ENCODE data around the gene CCIN.

DNA sequence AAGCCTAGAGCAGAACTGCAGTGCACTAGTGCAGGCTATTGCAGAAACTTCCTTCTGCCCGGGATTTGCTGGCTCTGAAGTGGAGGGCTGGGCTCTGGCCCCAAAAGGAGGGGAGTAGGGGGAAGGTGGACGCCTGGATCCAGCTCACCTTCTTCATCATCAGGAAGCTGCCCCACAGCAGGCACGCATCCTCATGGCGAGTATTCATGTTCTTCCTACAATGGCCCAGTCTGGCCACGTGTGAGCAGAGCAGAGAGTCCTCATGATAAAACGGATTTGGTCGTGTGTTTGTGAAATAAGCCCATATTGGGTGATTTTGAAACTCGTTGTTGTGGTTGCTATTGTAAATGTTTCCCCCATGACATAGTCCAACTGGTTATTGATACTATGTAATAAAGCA, 40.8 kb upstream of the CCIN start:
- TF ChIP-seq, protein P1, sequence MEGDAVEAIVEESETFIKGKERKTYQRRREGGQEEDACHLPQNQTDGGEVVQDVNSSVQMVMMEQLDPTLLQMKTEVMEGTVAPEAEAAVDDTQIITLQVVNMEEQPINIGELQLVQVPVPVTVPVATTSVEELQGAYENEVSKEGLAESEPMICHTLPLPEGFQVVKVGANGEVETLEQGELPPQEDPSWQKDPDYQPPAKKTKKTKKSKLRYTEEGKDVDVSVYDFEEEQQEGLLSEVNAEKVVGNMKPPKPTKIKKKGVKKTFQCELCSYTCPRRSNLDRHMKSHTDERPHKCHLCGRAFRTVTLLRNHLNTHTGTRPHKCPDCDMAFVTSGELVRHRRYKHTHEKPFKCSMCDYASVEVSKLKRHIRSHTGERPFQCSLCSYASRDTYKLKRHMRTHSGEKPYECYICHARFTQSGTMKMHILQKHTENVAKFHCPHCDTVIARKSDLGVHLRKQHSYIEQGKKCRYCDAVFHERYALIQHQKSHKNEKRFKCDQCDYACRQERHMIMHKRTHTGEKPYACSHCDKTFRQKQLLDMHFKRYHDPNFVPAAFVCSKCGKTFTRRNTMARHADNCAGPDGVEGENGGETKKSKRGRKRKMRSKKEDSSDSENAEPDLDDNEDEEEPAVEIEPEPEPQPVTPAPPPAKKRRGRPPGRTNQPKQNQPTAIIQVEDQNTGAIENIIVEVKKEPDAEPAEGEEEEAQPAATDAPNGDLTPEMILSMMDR (conservative IDR thresholded peaks at IDR 0.05), result no peak
- no peak for TF ChIP-seq EZH2 (IDR thresholded peaks at IDR 0.05; ENCODE audit: low read depth)

Data from PC-9 (cell line).